K562 (cell line): ENCODE measurements around the gene TM7SF2. TPM values are rescaled to one million over a fixed set of nuclear protein-coding genes. Genes with fewer than 3 reads are reported as not detected.

ENCODE experiments used
- CCNT2 ChIP-seq: IDR thresholded peaks from 2 replicates; pipeline ENCODE4 v1.6.1; 2011; ENCODE audit warnings: borderline replicate concordance, low read depth, mild to moderate bottlenecking, moderate library complexity, mixed read lengths, low read length; ENCODE audit not compliant: insufficient read length; ENCODE audit errors: extremely low read depth
- FOXP1 ChIP-seq: sonication (generic); formaldehyde crosslinking; IDR thresholded peaks from 2 replicates; pipeline ENCODE4 v1.8.0; 2022; ENCODE audit warnings: mild to moderate bottlenecking, missing genetic modification reagents
- MBD2 ChIP-seq: sonication (generic); IDR thresholded peaks from 2 replicates; pipeline ENCODE4 v1.6.1; 2016; ENCODE audit warnings: low read depth, borderline replicate concordance
- MLX ChIP-seq, 2 experiments: fragments of 450-650 bp in 1 of 2; sonication (generic) in 1 of 2; formaldehyde crosslinking; conservative IDR thresholded peaks; 2 replicates each; pipeline versions ENCODE4 v1.4.0 to v1.8.1; 2020 to 2022; ENCODE audit warnings: mild to moderate bottlenecking in 1 of 2, missing genetic modification reagents in 1 of 2
- NFRKB ChIP-seq: fragments of 450-650 bp; IDR thresholded peaks from 2 replicates; pipeline ENCODE4 v1.6.1; 2016; ENCODE audit warnings: low read depth
- RBM17 ChIP-seq: fragments of 200-400 bp; formaldehyde crosslinking; IDR thresholded peaks from 2 replicates; pipeline ENCODE4 v1.6.1; 2017; ENCODE audit warnings: low read depth, mild to moderate bottlenecking, low read length, borderline replicate concordance
- RBM34 ChIP-seq: fragments of 200-400 bp; formaldehyde crosslinking; IDR thresholded peaks from 2 replicates; pipeline ENCODE4 v1.6.1; 2018; ENCODE audit warnings: low read length, borderline replicate concordance; ENCODE audit not compliant: insufficient read depth
- RUNX1 ChIP-seq: sonication (generic); IDR thresholded peaks from 2 replicates; pipeline ENCODE4 v1.6.1; 2016; ENCODE audit warnings: antibody characterized with exemption, low read depth
- SIRT6 ChIP-seq: IDR thresholded peaks from one replicate; pipeline ENCODE4 v1.6.1; 2012; ENCODE audit warnings: low read depth, mild to moderate bottlenecking, control low read depth, inconsistent platforms, low read length, moderate library complexity
- TCF3 ChIP-seq: sonication (generic); formaldehyde crosslinking; IDR thresholded peaks from 2 replicates; pipeline ENCODE4 v1.4.0; 2020; ENCODE audit warnings: mild to moderate bottlenecking, missing genetic modification reagents
- THAP12 ChIP-seq: fragments of 250-450 bp; sonication (Bioruptor Pico); IDR thresholded peaks from 2 replicates; pipeline ENCODE4 v1.9.0; 2021; ENCODE audit warnings: mild to moderate bottlenecking, inconsistent platforms
- USF2 ChIP-seq: sonication (generic); formaldehyde crosslinking; IDR thresholded peaks from 2 replicates; pipeline ENCODE4 v1.5.0; 2020; ENCODE audit warnings: missing genetic modification reagents
- ZNF280B ChIP-seq: fragments of 250-450 bp; sonication (Bioruptor Pico); IDR thresholded peaks from 2 replicates; pipeline ENCODE4 v1.5.1; 2021; ENCODE audit warnings: mild to moderate bottlenecking
- ZNF41 ChIP-seq: fragments of 250-450 bp; sonication (Bioruptor Pico); conservative IDR thresholded peaks from 2 replicates; pipeline ENCODE4 v1.4.0; 2020; ENCODE audit warnings: mild to moderate bottlenecking
- ZNF785 ChIP-seq: fragments of 250-450 bp; sonication (Bioruptor Pico); IDR thresholded peaks from 2 replicates; pipeline ENCODE4 v1.4.0; 2020; ENCODE audit warnings: mild to moderate bottlenecking
- polyA plus RNA-seq, 8 experiments: library from polyadenylated mRNA; depleted of rRNA in 4 of 8; stranded (reverse) in 5 of 8; unstranded in 3 of 8; fragments of >200 nt; fragmentation: Nextera tagmentation in 2 of 8; fragmentation: Illumina TruSeq in 1 of 8; extraction: Ambion mirVana in 2 of 8; extraction: Trizol in 1 of 8; gene quantifications; 2 replicates each; pipeline versions ENCODE4 v1.2.1 to v1.2.3, GENCODE V29; 2011 to 2014; ENCODE audit warnings: inconsistent platforms in 1 of 8, missing spikeins in 1 of 8
- total RNA-seq, 7 experiments: library from RNA; depleted of rRNA in 6 of 7; stranded (reverse); fragments of >200 nt in 6 of 7; fragmentation: Illumina TruSeq in 2 of 7; extraction: Trizol in 2 of 7; gene quantifications; 2 replicates each; pipeline versions ENCODE4 v1.2.1 to v1.2.3, GENCODE V29; 2011 to 2021; ENCODE audit warnings: low replicate concordance in 1 of 7
- TF ChIP-seq, protein P1 (sequence below): IDR thresholded peaks from 2 replicates; pipeline ENCODE4 v1.6.1; 2011; ENCODE audit not compliant: insufficient read length; ENCODE audit errors: extremely low read depth
- TF ChIP-seq, protein P2 (sequence below): fragments of 250-450 bp; sonication (Bioruptor Pico); IDR thresholded peaks from 2 replicates; pipeline ENCODE4 v1.9.0; 2021; ENCODE audit warnings: mild to moderate bottlenecking
- TF ChIP-seq, protein P3 (sequence below), 2 experiments: fragments of 250-450 bp in 1 of 2; fragments of 450-650 bp in 1 of 2; sonication (Bioruptor Pico) in 1 of 2; IDR thresholded peaks; 2 replicates each; pipeline versions ENCODE4 v1.6.1 to v1.8.0; 2016 to 2021; ENCODE audit warnings: mild to moderate bottlenecking in 2 of 2, moderate library complexity in 2 of 2, missing compliant biosample characterization in 1 of 2, missing genetic modification characterization in 1 of 2

TM7SF2 gene
- total and polyA plus RNA-seq, 9 of the 15 experiments (the other 6 are each of a cell fraction or from before 2014, with no cell fraction given) = 1.2 to 22.0 (median 14.3) TPM

- no peak for TF ChIP-seq MLX (CRISPR knock-in tag; conservative IDR thresholded peaks at IDR 0.05)
- TF ChIP-seq RUNX1 = no peak; the same call in 1 of the 2 replicates
- no peak for TF ChIP-seq RBM34
- no peak for TF ChIP-seq ZNF280B
- 0 out of 2 replicates have a peak, but pooled peaks have one; percentile 16 for TF ChIP-seq TCF3
- no peak for TF ChIP-seq MBD2
- no peak for TF ChIP-seq ZNF785 (CRISPR knock-in tag)
- TF ChIP-seq, protein P1, sequence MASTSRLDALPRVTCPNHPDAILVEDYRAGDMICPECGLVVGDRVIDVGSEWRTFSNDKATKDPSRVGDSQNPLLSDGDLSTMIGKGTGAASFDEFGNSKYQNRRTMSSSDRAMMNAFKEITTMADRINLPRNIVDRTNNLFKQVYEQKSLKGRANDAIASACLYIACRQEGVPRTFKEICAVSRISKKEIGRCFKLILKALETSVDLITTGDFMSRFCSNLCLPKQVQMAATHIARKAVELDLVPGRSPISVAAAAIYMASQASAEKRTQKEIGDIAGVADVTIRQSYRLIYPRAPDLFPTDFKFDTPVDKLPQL = no peak
- no peak for TF ChIP-seq NFRKB
- TF ChIP-seq THAP12 (CRISPR knock-in tag) = peak; percentile 35
- no peak for TF ChIP-seq SIRT6
- no peak for TF ChIP-seq RBM17
- TF ChIP-seq, protein P2, sequence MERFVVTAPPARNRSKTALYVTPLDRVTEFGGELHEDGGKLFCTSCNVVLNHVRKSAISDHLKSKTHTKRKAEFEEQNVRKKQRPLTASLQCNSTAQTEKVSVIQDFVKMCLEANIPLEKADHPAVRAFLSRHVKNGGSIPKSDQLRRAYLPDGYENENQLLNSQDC (CRISPR knock-in tag) = no peak
- TF ChIP-seq CCNT2 = peak; percentile 88
- TF ChIP-seq, protein P3, sequence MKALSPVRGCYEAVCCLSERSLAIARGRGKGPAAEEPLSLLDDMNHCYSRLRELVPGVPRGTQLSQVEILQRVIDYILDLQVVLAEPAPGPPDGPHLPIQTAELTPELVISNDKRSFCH (CRISPR knock-in tag; IDR thresholded peaks at IDR 0.05) = no peak
- TF ChIP-seq, protein P3 (tag; IDR thresholded peaks at IDR 0.05) = no peak; the same call in 1 of the 2 replicates
- no peak for TF ChIP-seq ZNF41 (CRISPR knock-in tag)
- no peak for TF ChIP-seq USF2 (CRISPR knock-in tag)
- TF ChIP-seq FOXP1 (CRISPR knock-in tag) = 0 out of 2 replicates have a peak, but pooled peaks have one; percentile 29
Observed at GRCh38 chr11:65112546-65113360, 1.1 kb downstream of the TM7SF2 start (continued).
